Measurements from ENCODE around the gene YES1.
"Not testable (repeated sequence)": the region's sequence is repeated elsewhere in the genome, so short reads cannot be mapped to it uniquely, and the experiment has no call there.

Gene YES1

GRCh38 chr18:730692-731091 lies 81.3 kb downstream of the YES1 start:
- no peak overlapping the region for H3K27ac ChIP-seq (replicated peaks)
- no peak for TF ChIP-seq SPI1 (IDR thresholded peaks at IDR 0.05; ENCODE audit: borderline replicate concordance, low read depth)
- no peak overlapping the region for H3K4me3 ChIP-seq (replicated peaks; ENCODE audit: insufficient read depth, low read length)
- H3K27me3 ChIP-seq (ENCODE audit: insufficient read depth, poor library complexity, severe bottlenecking) = no peaks in the 10 kb centered on the region
- no peak for DNase-seq (ENCODE audit: low read depth in 1 of 2, low spot score in 1 of 2)

- not testable (repeated sequence) for H3K27me3 ChIP-seq (ENCODE audit: insufficient read depth, poor library complexity, severe bottlenecking); H3K27ac ChIP-seq (replicated peaks); DNase-seq (ENCODE audit: low read depth in 1 of 2, low spot score in 1 of 2); H3K4me3 ChIP-seq (replicated peaks; ENCODE audit: insufficient read depth, low read length)
These were observed 81.9 kb downstream of the YES1 start for GRCh38 chr18:730120-730519.

GRCh38 chr18:725646-726045 lies 86.4 kb downstream of the YES1 start:
- DNase-seq (ENCODE audit: low read depth in 1 of 2, low spot score in 1 of 2) = no peak
- Histone ChIP-seq H3K27me3 (ENCODE audit: insufficient read depth, poor library complexity, severe bottlenecking) (no peaks in the 10 kb centered on the region), H3K4me3 (replicated peaks; ENCODE audit: insufficient read depth, low read length) (no peak overlapping the region), H3K27ac (replicated peaks) (no peak overlapping the region)
- TF ChIP-seq REST (IDR thresholded peaks at IDR 0.05; ENCODE audit: insufficient replicate concordance, low read depth) (no peak), GABPA (IDR thresholded peaks at IDR 0.05; ENCODE audit: low read depth) (no peak), POLR2AphosphoS5 (IDR thresholded peaks at IDR 0.05; ENCODE audit: low read depth) (no peak), CTCF (IDR thresholded peaks at IDR 0.05; ENCODE audit: insufficient read depth, low read length) (no peak), SPI1 (IDR thresholded peaks at IDR 0.05; ENCODE audit: borderline replicate concordance, low read depth) (no peak)

- no peak overlapping the region for H3K27ac ChIP-seq (replicated peaks)
- no peaks in the 10 kb centered on the region for H3K27me3 ChIP-seq (ENCODE audit: insufficient read depth, poor library complexity, severe bottlenecking)
- no peak for TF ChIP-seq GABPA (IDR thresholded peaks at IDR 0.05; ENCODE audit: low read depth)
- no peak for TF ChIP-seq CTCF (IDR thresholded peaks at IDR 0.05; ENCODE audit: insufficient read depth, low read length)
- TF ChIP-seq POLR2AphosphoS5 (IDR thresholded peaks at IDR 0.05; ENCODE audit: low read depth) = no peak
- no peak for TF ChIP-seq SPI1 (IDR thresholded peaks at IDR 0.05; ENCODE audit: borderline replicate concordance, low read depth)
- TF ChIP-seq REST (IDR thresholded peaks at IDR 0.05; ENCODE audit: insufficient replicate concordance, low read depth) = no peak
- no peak for DNase-seq (ENCODE audit: low read depth in 1 of 2, low spot score in 1 of 2)
- H3K4me3 ChIP-seq (replicated peaks; ENCODE audit: insufficient read depth, low read length) = no peak overlapping the region
These were observed 88.4 kb downstream of the YES1 start for GRCh38 chr18:723541-724080.

- TF ChIP-seq CTCF (IDR thresholded peaks at IDR 0.05; ENCODE audit: insufficient read depth, low read length) = no peak
- TF ChIP-seq REST (IDR thresholded peaks at IDR 0.05; ENCODE audit: insufficient replicate concordance, low read depth) = no peak
- no peak for TF ChIP-seq SPI1 (IDR thresholded peaks at IDR 0.05; ENCODE audit: borderline replicate concordance, low read depth)
- no peak for DNase-seq (ENCODE audit: low read depth in 1 of 2, low spot score in 1 of 2)
- no peak overlapping the region for H3K4me3 ChIP-seq (replicated peaks; ENCODE audit: insufficient read depth, low read length)
- H3K27ac ChIP-seq (replicated peaks) = no peak overlapping the region
- H3K27me3 ChIP-seq (ENCODE audit: insufficient read depth, poor library complexity, severe bottlenecking) = no peaks in the 10 kb centered on the region
These were observed 95.0 kb downstream of the YES1 start for GRCh38 chr18:717003-717402.
